Testis (tissue), 3 donors: ENCODE measurements around the gene TNK2. TPM values are rescaled to one million over a fixed set of nuclear protein-coding genes. Genes with fewer than 3 reads are reported as not detected.

Source experiments
- DNase-seq: peaks from one replicate; pipeline ENCODE4 v3.0.0-alpha.2; 2019
- H3K27ac ChIP-seq, 2 donors: fragments of 200-600 bp; sonication (generic); one replicate each; pipeline ENCODE4 v1.5.1; 2019
- H3K27me3 ChIP-seq: fragments of 200-600 bp; sonication (generic); one replicate; pipeline ENCODE4 v1.5.1; 2019
- H3K36me3 ChIP-seq: fragments of 200-600 bp; sonication (generic); one replicate; pipeline ENCODE4 v1.5.1; 2017; ENCODE audit warnings: low read depth; ENCODE audit errors: missing control alignments
- H3K4me1 ChIP-seq: fragments of 200-600 bp; sonication (generic); one replicate; pipeline ENCODE4 v1.5.1; 2019
- H3K4me3 ChIP-seq, 2 donors: fragments of 200-600 bp; sonication (generic); one replicate each; pipeline ENCODE4 v1.5.1; 2017 to 2019
- H3K9me3 ChIP-seq: fragments of 200-600 bp; sonication (generic); one replicate; pipeline ENCODE4 v1.5.1; 2017
- CTCF ChIP-seq, 3 experiments: fragments of 450-650 bp in 2 of 3; fragments of 200-600 bp in 1 of 3; sonication (generic) in 1 of 3; IDR thresholded peaks; one replicate each; pipeline ENCODE4 v1.5.1; 2016 to 2019; ENCODE audit warnings: antibody characterized with exemption in 3 of 3, mild to moderate bottlenecking in 2 of 3, moderate library complexity in 1 of 3
- POLR2A ChIP-seq: fragments of 450-650 bp; IDR thresholded peaks from one replicate; pipeline ENCODE4 v1.6.1; 2017; ENCODE audit warnings: antibody characterized with exemption, mild to moderate bottlenecking, moderate library complexity
- WGBS, 2 donors: methylation state at CpG; one replicate each; pipeline ENCODE4 v1.1.5; 2018; 5-methylcytosine and 5-hydroxymethylcytosine counted together
- intact Hi-C: fragments of 100-400 bp; cut with DNase I; formaldehyde crosslinking; loops from one replicate; pipeline ENCODE4 v1.15.1; 2023; ENCODE audit warnings: low total_unique reads
- polyA plus RNA-seq: library from polyadenylated mRNA; stranded (reverse); fragments of 350-450 nt; fragmentation: Illumina TruSeq; extraction: RNeasy Lipid Tissue Mini Kit (QIAGEN cat#74804); gene quantifications from one replicate; pipeline ENCODE4 v1.2.3, GENCODE V29; 2014; ENCODE audit warnings: low read depth, low replicate concordance; ENCODE audit not compliant: insufficient read depth
- total RNA-seq, 2 donors: library from RNA; depleted of rRNA; stranded (reverse); fragments of >200 nt; gene quantifications; one replicate each; pipeline ENCODE4 v1.2.3, GENCODE V29; 2016

Gene TNK2
- total and polyA plus RNA-seq, 3 donors from 2014 or later: 43.9 to 71.6 (median 71.4) TPM

GRCh38 chr3:195859846-195860411 is 48.4 kb downstream of the TNK2 start:
- 77 to 87% methylated on average over 23 of the region's 23 CpGs for WGBS, 2 donors
- Histone ChIP-seq H3K9me3 (no peaks in the 10 kb centered on the region), H3K36me3 (no peaks in the 10 kb centered on the region), H3K4me3 (no peak overlapping the region), H3K27me3 (no peaks in the 10 kb centered on the region), H3K4me1 (peaks cover 4% of the 10 kb centered on the region), H3K27ac (no peak overlapping the region)
- DNase-seq: no peak
- intact Hi-C loops: loop anchor here (5.0 kb wide), 1 partner anchor 37 kb away; no protein-coding TSS in a partner anchor
- TF ChIP-seq POLR2A (no peak), CTCF (IDR thresholded peaks at IDR 0.05) (no peak)

- Histone ChIP-seq H3K4me3 (no peak overlapping the region), H3K27me3 (no peaks in the 10 kb centered on the region), H3K36me3 (no peaks in the 10 kb centered on the region), H3K27ac (no peak overlapping the region), H3K4me1 (peaks cover 4% of the 10 kb centered on the region), H3K9me3 (no peaks in the 10 kb centered on the region)
- intact Hi-C loops: no loop called here
- 24 to 38% methylated on average over 21 of the region's 21 CpGs for WGBS, 2 donors
- TF ChIP-seq CTCF (IDR thresholded peaks at IDR 0.05) (peak; percentile 96 to 97 (median 96)), POLR2A (no peak)
- peak; percentile 86 for DNase-seq
Observed at GRCh38 chr3:195859061-195859845, 49.1 kb downstream of the TNK2 start.

- Histone ChIP-seq H3K27me3 (no peaks in the 10 kb centered on the region), H3K36me3 (no peaks in the 10 kb centered on the region), H3K27ac (no peak overlapping the region), H3K4me1 (peaks cover 4% of the 10 kb centered on the region), H3K9me3 (no peaks in the 10 kb centered on the region), H3K4me3 (no peak overlapping the region)
- intact Hi-C loops: no loop called here
- no peak for DNase-seq
- no peak for TF ChIP-seq POLR2A
- no peak for TF ChIP-seq CTCF (IDR thresholded peaks at IDR 0.05)
- WGBS, 2 donors: 53 to 71% methylated on average over 15 of the region's 15 CpGs
Observed at GRCh38 chr3:195856410-195857084, 51.8 kb downstream of the TNK2 start.

- Histone ChIP-seq H3K4me3 (no peak overlapping the region), H3K4me1 (peaks cover 4% of the 10 kb centered on the region), H3K27ac (no peak overlapping the region), H3K36me3 (no peaks in the 10 kb centered on the region), H3K27me3 (no peaks in the 10 kb centered on the region), H3K9me3 (no peaks in the 10 kb centered on the region)
- TF ChIP-seq CTCF (IDR thresholded peaks at IDR 0.05): no peak
- no peak for TF ChIP-seq POLR2A
- intact Hi-C loops: no loop called here
- no peak for DNase-seq
- 83 to 88% methylated on average over 13 of the region's 13 CpGs for WGBS, 2 donors
Observed at GRCh38 chr3:195855471-195856409, 52.6 kb downstream of the TNK2 start.
